GM10847 (cell line): ENCODE data around the gene SLC43A2.

ENCODE experiments used
- POLR2A ChIP-seq: IDR thresholded peaks from 2 replicates; pipeline ENCODE4 v1.6.1; 2011; ENCODE audit not compliant: insufficient read length; ENCODE audit errors: extremely low read depth

Gene SLC43A2

DNA sequence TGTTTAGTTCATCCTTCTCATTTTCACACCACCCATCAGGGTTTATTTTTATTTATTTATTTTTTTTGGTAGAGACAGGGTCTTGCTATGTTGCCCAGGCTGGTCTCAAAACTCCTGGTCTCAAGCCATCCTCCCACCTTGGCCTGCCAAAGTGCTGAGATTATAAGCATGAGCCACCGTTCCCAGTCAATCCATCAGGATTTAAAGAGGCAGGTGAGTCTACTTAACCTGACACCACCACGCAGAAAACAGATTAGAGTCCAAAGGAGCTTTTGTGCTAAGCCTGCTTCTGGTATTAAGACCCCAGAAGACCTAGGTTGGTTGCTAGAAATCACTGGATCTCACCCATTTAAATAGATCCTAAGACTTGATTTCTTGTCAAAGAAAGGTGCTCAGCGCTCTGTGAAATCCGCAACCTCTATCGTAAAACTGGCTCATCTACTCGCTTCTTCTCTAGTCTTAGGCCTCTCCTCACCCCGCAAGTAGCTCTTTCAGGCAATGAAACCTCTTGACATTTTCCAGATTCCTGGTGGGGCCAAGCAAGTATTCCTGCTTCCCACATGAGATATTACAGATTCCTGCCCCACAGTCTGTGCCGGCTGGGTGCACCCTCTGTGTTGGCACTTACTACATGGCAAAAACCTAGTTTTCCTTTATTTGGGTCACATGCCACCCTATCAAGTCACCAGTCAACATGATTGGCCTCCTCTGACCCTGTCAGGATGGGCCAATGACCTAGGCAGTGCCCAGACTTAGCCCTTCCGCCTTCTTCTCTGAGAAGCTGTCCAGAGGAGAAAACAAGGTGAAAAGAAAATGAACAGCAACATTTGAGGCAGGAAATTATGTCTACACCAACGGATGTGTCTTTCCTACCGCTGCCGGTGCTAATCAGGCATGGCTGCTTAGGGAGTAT, 75.0 kb downstream of the SLC43A2 start:
- no peak for TF ChIP-seq POLR2A

DNA sequence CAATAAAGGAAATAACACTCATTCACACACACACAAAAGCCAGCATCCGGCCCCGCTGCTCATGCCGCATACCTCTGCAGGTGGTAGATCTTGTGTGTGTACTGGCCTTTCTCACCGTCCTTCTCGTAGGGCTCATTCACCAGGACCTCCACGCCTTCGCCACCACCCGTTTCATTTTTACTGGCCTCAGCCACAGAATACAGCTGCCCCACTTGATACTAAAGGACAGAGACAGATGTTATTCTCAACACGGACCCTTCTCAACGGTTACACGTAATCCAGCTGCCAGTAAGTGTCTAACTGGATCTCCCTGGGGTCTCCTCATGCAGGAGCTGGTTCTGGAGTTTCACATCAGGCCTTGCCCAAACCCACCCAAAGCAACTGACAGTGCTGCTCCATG, 75.7 kb downstream of the SLC43A2 start:
- TF ChIP-seq POLR2A, result no peak

DNA sequence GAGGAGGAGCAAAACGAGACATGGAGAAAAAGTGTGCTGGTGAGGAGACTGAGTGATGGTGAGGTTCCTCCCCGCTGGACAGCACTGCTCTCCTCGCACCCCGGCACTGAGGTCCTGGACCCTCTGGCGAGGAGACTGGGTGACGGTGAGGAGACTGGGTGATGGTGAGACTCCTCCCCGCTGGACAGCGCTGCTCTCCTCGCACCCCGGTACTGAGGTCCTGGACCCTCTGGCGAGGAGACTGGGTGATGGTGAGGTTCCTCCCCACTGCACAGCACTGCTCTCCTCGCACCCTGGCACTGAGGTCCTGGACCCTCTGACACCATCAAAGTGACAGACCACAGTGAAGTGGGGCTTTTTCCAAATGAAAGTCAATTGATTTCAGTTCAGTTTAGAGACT, 76.9 kb downstream of the SLC43A2 start:
- no peak for TF ChIP-seq POLR2A

DNA sequence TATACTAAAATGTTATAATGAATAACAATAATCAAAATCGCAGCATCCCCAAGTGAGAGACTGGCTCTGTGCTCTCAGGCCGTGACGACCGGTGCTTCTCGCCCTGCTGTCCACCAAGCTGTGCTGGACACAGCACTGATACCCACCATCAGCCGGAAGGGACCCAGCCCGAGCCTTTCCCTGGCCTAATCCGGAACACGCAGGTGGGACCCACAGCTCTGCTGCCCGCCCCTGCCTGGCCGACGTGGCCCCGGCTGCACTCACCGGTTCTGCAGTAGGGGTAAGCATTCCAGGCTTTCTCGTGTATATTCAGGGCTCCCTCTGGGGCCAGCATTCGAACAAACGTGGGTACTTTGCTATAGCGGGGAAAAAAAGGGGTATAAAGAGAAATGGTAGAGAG, 80.6 kb downstream of the SLC43A2 start:
- TF ChIP-seq POLR2A, result no peak

DNA sequence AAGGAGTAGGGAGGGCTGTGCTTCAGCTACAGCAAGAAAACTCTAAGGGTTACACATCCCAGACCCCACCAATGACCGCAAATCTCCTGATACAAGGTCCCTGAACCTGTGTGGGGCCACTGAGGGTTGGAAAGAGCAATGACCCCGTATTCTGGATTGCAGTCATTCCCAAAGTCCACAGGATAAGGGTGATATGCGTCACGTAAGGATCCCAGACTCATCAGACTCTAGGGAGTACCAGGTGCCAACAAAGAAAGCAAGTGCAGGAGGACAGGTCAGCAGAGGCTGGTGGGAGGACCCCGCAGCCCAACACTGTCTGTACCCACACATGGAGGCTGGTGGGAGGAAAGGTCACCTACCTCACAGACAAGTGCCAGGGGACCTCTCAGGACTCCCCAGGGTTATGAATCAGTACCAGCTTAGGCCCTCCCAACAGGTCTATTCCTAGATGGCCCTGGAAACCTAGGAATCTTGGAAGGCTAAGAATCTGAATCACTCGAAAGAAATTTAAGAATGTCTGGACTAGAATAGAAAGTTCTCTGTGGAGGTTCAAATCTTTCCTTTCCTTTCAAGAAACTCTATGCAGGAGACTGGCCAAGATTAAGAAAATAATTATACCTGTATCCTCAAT, 82.2 kb downstream of the SLC43A2 start:
- no peak for TF ChIP-seq POLR2A

DNA sequence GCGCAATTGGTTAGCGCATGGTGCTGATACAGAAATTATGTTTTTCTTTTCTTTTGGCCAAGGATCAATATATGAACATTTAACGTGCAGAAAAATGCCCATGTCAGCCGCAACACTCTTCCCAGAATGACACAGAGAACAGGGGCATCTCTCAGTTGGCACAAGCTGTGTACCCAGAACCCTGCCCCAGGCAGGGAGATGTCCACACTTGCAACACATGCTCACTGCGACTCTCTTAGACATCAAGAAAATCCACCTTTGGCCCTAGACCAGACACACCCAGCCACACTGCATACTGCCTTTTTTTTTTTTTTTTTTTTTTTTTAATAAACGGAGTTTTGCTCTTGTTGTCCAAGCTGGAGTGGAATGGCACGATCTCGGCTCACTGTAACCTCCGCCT, 83.0 kb downstream of the SLC43A2 start:
- TF ChIP-seq POLR2A, result no peak

DNA sequence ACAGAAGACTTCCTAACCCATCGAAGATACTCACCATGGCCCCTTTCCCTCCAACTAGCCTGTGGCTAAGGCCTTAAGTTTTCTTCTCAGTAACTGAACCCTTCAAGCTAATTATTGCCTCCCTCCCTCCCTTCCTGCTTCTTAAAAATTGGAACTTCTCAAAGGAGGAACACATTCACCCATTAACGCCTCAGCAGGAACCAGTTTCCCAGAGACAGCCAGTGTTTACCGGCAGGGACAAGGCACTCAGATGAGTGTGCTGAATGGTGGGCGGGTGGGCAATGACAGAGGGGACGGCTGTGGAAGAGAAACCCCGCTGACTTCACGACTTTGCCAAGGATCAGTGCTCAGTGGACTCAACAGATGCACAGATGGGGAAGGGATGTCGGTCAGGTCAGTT, 86.3 kb downstream of the SLC43A2 start:
- TF ChIP-seq POLR2A, result no peak

DNA sequence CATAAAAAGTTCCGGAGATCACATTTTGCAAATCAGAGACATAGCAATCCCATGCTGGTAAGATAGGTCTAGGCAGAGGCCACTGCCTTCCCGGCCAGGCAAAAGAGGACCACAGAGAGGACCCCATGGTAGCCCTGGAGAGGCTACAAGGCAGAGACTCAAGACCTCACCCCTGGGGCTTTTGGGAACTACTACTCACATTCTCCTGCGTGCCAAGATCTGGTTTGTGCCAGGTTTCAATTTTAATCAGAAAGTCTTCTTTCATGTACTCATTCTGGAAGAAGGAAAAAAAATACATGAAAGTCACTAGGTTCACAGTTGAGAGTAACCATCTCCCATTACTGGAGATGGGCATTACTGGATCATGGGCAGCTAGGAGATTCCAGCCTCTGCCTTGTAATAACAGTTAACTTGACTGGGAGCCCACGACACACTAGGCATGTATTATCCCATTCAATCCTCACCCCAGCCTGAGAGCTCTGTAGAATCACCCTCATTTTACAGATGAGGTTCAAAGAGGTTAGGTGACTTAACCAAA, 87.2 kb downstream of the SLC43A2 start:
- no peak for TF ChIP-seq POLR2A

DNA sequence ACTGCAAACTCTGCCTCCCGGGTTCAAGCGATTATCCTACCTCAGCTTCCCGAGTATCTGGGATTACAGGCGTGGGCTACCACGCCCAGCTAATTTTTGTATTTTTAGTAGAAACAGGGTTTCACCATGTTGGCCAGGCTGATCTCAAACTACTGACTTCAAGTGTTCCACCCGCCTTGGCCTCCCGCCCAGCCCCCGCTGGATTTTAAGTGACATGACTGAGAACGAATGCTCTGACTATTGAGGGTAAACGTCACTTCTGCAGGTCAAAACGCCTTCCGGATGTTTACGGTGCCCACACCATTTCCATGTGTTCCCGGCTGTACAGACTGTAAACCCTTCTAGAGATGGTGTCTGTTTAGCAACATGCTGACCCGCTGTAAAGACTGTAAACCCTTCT, 88.8 kb downstream of the SLC43A2 start:
- no peak for TF ChIP-seq POLR2A

DNA sequence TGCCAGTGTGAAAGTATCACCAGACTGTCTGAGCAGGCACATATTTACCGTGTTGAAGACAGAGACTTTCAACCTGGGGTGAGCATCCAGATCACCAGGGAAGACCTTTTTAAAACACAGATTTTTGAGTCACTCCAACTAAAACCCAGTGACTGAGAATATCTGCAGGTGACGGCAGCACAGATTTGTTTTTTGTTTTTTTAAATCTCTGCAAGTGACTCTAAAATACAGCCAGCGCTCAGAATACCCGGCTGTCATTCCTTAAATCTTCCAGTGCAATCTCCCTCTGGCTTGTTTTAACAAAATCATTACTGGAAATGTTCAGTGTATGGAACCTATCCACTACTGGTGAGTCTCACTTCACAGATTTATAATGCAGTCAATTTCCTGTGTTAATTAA, 92.9 kb downstream of the SLC43A2 start:
- TF ChIP-seq POLR2A, result no peak

DNA sequence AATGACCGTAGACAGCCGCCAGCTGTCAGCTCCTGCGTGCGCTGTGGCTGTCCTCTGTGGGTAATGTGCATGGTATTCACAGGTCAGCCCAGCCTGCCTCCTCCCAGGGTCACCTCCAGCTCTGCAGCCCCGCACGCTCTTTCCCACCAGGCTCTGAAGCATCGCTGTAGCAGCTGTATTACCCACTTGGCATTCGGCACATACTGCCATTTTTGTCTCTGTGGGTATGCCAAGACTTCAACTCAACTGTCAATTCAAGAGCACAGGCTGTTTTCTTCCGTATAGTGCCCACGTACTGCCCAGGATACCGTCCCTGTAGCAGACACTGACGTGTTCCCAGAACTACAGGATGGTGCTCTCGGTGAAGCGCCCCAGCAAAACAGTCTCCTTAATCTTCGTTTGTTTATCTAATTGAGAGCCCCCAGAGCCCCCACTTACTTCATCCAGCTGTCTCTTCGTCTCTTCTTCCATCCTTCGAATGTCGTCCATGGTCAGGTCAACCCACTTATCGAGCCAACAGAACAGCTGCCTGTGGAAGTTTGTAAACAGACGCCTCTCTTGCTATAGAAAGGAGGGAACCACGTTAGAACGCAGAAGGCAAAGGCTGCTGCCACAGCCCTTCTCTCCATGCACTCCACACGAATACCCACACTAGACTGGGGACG, 94.8 kb downstream of the SLC43A2 start:
- no peak for TF ChIP-seq POLR2A

DNA sequence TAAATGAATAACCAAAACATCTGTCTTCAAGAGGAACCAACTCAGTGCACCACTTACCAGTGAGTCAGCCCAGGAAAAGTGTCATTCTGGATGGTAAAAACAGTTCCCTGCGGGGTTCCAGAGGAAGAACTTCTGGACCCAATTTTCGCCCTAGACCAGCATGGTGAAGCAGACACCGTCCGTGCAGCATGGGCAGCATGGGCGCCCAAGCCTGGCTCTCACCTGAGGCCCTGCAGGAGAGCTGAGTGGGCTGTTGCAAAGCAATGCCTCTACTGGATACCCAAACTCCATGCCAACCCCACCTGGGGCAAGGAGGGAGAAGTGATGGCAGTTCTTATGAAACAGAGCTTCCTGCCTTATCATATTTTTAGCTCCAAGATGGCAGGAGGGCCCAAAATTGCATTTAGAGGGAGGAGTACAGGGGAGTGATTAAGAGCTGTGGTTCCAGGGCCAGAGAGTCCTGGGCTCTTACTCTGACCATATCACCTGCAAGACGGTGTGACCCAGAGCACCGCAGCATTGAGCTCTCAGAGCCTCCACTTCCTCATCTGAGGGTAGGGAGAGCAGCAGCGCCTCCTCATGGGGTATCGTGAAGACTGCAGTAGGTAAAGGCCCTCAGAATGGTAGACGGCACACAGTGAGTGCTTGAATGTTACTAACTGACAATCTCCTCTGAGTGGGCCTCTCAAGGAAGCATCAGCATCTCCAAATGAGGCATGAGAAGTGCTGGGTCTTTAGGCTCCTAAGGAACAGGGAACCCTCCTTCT, 95.6 kb downstream of the SLC43A2 start:
- no peak for TF ChIP-seq POLR2A

DNA sequence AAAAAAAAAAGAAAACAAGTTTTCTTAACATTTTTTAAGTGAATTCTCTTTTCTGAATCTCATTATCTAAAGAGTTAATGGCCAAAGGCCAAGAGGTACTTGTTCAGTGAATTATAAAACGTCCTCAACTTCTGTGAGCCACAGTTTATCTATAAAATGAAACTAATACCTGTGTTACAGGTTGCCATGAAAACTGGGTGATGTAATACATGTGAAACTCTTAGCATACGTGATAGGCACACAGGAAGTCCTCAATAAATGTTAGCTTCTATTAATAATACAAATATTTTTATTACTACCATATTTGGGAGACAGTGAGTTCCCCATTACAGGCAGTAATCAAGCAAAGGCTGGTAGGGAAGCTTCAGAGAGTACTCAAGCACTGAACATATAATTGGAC, 98.8 kb downstream of the SLC43A2 start:
- TF ChIP-seq POLR2A, result no peak

DNA sequence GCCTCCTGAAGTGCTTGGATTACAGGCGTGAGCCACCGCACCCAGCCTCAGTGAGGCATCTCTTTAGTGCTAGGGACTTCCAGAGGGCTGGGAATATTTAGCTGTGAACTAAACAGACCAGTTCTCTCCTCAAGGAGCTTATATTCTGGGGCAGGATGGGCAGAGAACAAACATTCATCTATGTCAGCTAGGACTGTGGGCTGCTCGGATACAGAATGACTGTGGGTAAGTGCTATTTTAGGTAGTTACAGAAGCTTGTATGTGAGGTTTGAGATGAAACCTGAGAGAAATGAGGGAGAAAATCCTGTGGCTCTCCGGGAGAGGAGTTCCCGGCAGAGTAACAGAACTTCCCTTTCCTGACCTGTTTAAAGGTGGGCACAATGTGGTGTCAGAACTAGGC, 106.0 kb downstream of the SLC43A2 start:
- TF ChIP-seq POLR2A, result no peak

DNA sequence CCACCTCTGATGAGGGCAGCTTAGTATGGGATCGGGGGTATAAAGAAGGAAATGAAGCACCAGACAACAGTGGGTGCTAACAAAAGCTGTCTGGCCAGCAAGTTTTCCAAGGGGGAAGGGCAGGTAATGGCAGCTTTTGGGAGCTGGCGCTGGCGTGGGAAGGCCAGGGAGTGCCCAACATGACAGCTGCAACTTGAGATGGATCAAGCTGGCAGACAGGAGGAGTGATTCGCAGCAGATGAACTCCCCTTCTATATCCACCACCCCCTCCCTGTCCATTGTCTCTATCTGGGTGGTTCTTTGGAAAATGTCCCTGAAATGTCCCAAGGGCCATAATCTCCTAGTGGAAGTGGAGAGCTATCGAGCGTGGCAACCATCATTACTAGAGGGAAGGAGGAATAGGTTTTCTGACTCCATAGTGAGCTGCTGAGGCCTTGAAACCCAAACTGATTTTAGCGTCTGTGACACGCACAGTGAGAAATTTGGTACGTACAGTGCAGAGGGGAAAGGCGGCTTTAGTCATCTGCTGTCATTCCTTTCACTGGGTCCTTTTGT, 107.5 kb downstream of the SLC43A2 start:
- TF ChIP-seq POLR2A, result no peak

DNA sequence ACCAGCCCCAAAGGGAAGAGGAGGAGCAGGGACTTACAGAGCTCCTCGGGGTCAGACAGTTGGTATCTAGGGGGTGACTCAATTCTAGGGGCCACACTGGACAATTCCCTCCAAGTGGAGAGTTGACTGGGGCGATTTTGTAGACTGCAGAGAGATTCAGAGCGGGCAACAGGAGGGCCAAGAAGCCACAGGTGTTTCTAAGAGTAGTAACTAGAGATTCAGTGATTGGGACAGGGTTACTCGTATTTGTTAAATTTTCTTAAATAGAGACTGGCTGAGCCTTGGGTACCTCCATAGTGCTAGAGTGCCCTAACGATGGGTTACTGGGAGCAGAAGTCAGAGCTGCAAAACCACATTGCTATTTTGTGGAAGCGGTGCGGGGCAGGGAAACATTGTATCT, 109.0 kb downstream of the SLC43A2 start:
- no peak for TF ChIP-seq POLR2A
